ENCODE results near the gene HHAT. TPM values are rescaled to one million over a fixed set of nuclear protein-coding genes. Genes with fewer than 3 reads are reported as not detected.

The HHAT gene
- total RNA-seq, 1 donor from 2014 or later, result 14.7 TPM

- Mint-ChIP-seq H3K4me1 (ENCODE audit: low read depth) (no peaks in the 10 kb centered on the region), H3K27ac (no peak overlapping the region), H3K4me3 (ENCODE audit: low read depth) (no peak overlapping the region), H3K9me3 (ENCODE audit: low read depth) (no peaks in the 10 kb centered on the region), H3K27me3 (no peaks in the 10 kb centered on the region), H3K36me3 (ENCODE audit: insufficient read depth) (no peaks in the 10 kb centered on the region)
- TF ChIP-seq CTCF (IDR thresholded peaks at IDR 0.05; ENCODE audit: unreplicated experiment), result no peak
- DNase-seq (ENCODE audit: low spot score, unreplicated experiment), result no peak
These were observed 187.5 kb downstream of the HHAT start for GRCh38 chr1:210516092-210516656.

- H3K4me3 Mint-ChIP-seq (ENCODE audit: low read depth), result no peak overlapping the region
These were observed 188.2 kb downstream of the HHAT start for GRCh38 chr1:210516697-210517459.

GRCh38 chr1:210523830-210524229 lies 195.1 kb downstream of the HHAT start:
- Mint-ChIP-seq H3K4me1 (ENCODE audit: low read depth) (no peaks in the 10 kb centered on the region), H3K4me3 (ENCODE audit: low read depth) (no peak overlapping the region), H3K27ac (no peak overlapping the region), H3K27me3 (no peaks in the 10 kb centered on the region), H3K9me3 (ENCODE audit: low read depth) (no peaks in the 10 kb centered on the region), H3K36me3 (ENCODE audit: insufficient read depth) (no peaks in the 10 kb centered on the region)
- no peak for DNase-seq (ENCODE audit: low spot score, unreplicated experiment)
- no peak for TF ChIP-seq CTCF (IDR thresholded peaks at IDR 0.05; ENCODE audit: unreplicated experiment)

More at GRCh38 chr1:210516697-210517459, 188.2 kb downstream of the HHAT start:
- Mint-ChIP-seq H3K27ac (no peak overlapping the region), H3K4me1 (ENCODE audit: low read depth) (no peaks in the 10 kb centered on the region), H3K36me3 (ENCODE audit: insufficient read depth) (no peaks in the 10 kb centered on the region), H3K9me3 (ENCODE audit: low read depth) (no peaks in the 10 kb centered on the region), H3K27me3 (no peaks in the 10 kb centered on the region)
- TF ChIP-seq CTCF (IDR thresholded peaks at IDR 0.05; ENCODE audit: unreplicated experiment), result no peak
- no peak for DNase-seq (ENCODE audit: low spot score, unreplicated experiment)

GRCh38 chr1:210525716-210526454 lies 197.2 kb downstream of the HHAT start:
- no peaks in the 10 kb centered on the region for H3K4me1 Mint-ChIP-seq (ENCODE audit: low read depth)
- H3K36me3 Mint-ChIP-seq (ENCODE audit: insufficient read depth), result no peaks in the 10 kb centered on the region
- no peak for TF ChIP-seq CTCF (IDR thresholded peaks at IDR 0.05; ENCODE audit: unreplicated experiment)
- no peaks in the 10 kb centered on the region for H3K9me3 Mint-ChIP-seq (ENCODE audit: low read depth)
- no peaks in the 10 kb centered on the region for H3K27me3 Mint-ChIP-seq
- H3K4me3 Mint-ChIP-seq (ENCODE audit: low read depth), result no peak overlapping the region
- no peak for DNase-seq (ENCODE audit: low spot score, unreplicated experiment)
- no peak overlapping the region for H3K27ac Mint-ChIP-seq

GRCh38 chr1:210527091-210527490 lies 198.4 kb downstream of the HHAT start:
- Mint-ChIP-seq H3K4me3 (ENCODE audit: low read depth) (no peak overlapping the region), H3K27me3 (no peaks in the 10 kb centered on the region), H3K4me1 (ENCODE audit: low read depth) (peaks cover 1% of the 10 kb centered on the region), H3K9me3 (ENCODE audit: low read depth) (no peaks in the 10 kb centered on the region), H3K27ac (no peak overlapping the region), H3K36me3 (ENCODE audit: insufficient read depth) (no peaks in the 10 kb centered on the region)
- TF ChIP-seq CTCF (IDR thresholded peaks at IDR 0.05; ENCODE audit: unreplicated experiment), result no peak
- DNase-seq (ENCODE audit: low spot score, unreplicated experiment), result no peak
